Measurements from ENCODE around the gene IGFLR1. TPM values are rescaled to one million over a fixed set of nuclear protein-coding genes. Genes with fewer than 3 reads are reported as not detected.

IGFLR1 gene
- total and polyA plus RNA-seq, 2 of the 8 experiments (the other 6 are each of a cell fraction or from before 2014, with no cell fraction given), result 8.4 to 28.9 TPM

DNA sequence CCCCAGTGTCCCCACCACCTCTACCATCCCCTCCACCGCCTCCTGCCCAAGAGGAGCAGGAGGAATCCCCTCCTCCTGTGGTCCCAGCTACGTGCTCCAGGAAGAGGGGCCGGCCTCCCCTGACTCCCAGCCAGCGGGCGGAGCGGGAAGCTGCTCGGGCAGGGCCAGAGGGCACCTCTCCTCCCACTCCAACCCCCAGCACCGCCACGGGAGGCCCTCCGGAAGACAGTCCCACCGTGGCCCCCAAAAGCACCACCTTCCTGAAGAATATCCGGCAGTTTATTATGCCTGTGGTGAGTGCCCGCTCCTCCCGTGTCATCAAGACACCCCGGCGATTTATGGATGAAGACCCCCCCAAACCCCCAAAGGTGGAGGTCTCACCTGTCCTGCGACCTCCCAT is 21.6 kb downstream of the IGFLR1 start (continued):
- TF ChIP-seq CHD2 (IDR thresholded peaks at IDR 0.05; ENCODE audit: low read length), result no peak
- TF ChIP-seq CBX5 (IDR thresholded peaks at IDR 0.05; ENCODE audit: low read depth, low read length), result no peak
- no peak for TF ChIP-seq CEBPB (IDR thresholded peaks at IDR 0.05; ENCODE audit: low read depth, low read length)
- TF ChIP-seq JUN (IDR thresholded peaks at IDR 0.05; ENCODE audit: low read depth, low read length), result no peak

Measured in H1 (cell line).